H1 (cell line): ENCODE measurements around the gene POLR3A.

Experiments used
- GABPA ChIP-seq: IDR thresholded peaks from 2 replicates; pipeline ENCODE4 v1.6.1; 2011; ENCODE audit warnings: mild to moderate bottlenecking, low read length, moderate library complexity, borderline replicate concordance; ENCODE audit not compliant: insufficient read depth
- MAFK ChIP-seq: IDR thresholded peaks from 2 replicates; pipeline ENCODE4 v1.6.1; 2012; ENCODE audit warnings: low read depth, mild to moderate bottlenecking, improper control_type of control experiment, low read length
- POLR2A ChIP-seq, 2 experiments: IDR thresholded peaks; 1 replicate in 1 of 2; 2 replicates in 1 of 2; pipeline ENCODE4 v1.6.1; 2011; ENCODE audit warnings: low read depth in 2 of 2, low read length in 2 of 2, mild to moderate bottlenecking in 2 of 2; ENCODE audit errors: control extremely low read depth in 1 of 2
- POU5F1 ChIP-seq: IDR thresholded peaks from 2 replicates; pipeline ENCODE4 v1.6.1; 2011; ENCODE audit warnings: low read depth, mild to moderate bottlenecking, low read length, moderate library complexity
- RNF2 ChIP-seq: fragments of 200-900, 300-1000 bp; sonication (generic); IDR thresholded peaks from 2 replicates; pipeline ENCODE4 v1.7.1; 2016; ENCODE audit warnings: borderline replicate concordance, low read depth, mild to moderate bottlenecking, antibody characterized with exemption, low read length; ENCODE audit not compliant: poor library complexity, severe bottlenecking; ENCODE audit errors: missing control alignments
- ZNF274 ChIP-seq: IDR thresholded peaks from 2 replicates; pipeline ENCODE4 v1.7.0; 2012; ENCODE audit warnings: low read length, borderline replicate concordance; ENCODE audit errors: extremely low read depth
- TF ChIP-seq, protein P1 (sequence below), 3 experiments: IDR thresholded peaks; 1 replicate in 2 of 3; 2 replicates in 1 of 3; pipeline versions ENCODE4 v1.5.1 to v1.6.1; 2011; ENCODE audit warnings: low read length in 3 of 3, mild to moderate bottlenecking in 3 of 3, inconsistent platforms in 2 of 3, low read depth in 1 of 3, moderate library complexity in 1 of 3; ENCODE audit not compliant: insufficient read depth in 1 of 3; ENCODE audit errors: control extremely low read depth in 1 of 3
- TF ChIP-seq, protein P2 (sequence below): fragments of 300-600 bp; sonication (generic); IDR thresholded peaks from 2 replicates; pipeline ENCODE4 v1.7.1; 2012; ENCODE audit warnings: low read length, moderate library complexity, mild to moderate bottlenecking, inconsistent platforms; ENCODE audit not compliant: insufficient replicate concordance

DNA sequence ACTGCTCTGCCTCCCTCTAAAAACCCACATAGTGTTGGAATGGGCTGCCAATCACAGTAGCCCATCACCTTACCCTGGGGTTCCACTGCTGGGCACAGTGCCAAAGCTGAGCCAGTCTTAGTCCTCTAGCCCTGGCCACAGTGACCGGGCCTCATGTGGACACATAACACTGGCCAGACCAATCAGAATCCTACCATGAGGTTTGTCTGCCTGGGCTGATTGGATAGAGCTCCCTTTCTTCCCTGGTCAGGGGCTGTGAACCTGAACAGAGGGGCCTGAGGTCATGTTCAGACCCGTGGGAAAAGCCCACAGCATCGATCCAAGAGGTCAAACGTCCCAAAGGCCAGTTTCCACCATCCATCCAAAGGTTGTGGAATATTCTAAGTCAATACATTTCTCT lies 108.8 kb downstream of the POLR3A start:
- TF ChIP-seq POLR2A (IDR thresholded peaks at IDR 0.05; ENCODE audit: control extremely low read depth in 1 of 2, low read depth in 2 of 2, low read length in 2 of 2) (no peak), GABPA (no peak), RNF2 (no peak), MAFK (no peak), ZNF274 (no peak), POU5F1 (no peak)
- TF ChIP-seq, protein P1, sequence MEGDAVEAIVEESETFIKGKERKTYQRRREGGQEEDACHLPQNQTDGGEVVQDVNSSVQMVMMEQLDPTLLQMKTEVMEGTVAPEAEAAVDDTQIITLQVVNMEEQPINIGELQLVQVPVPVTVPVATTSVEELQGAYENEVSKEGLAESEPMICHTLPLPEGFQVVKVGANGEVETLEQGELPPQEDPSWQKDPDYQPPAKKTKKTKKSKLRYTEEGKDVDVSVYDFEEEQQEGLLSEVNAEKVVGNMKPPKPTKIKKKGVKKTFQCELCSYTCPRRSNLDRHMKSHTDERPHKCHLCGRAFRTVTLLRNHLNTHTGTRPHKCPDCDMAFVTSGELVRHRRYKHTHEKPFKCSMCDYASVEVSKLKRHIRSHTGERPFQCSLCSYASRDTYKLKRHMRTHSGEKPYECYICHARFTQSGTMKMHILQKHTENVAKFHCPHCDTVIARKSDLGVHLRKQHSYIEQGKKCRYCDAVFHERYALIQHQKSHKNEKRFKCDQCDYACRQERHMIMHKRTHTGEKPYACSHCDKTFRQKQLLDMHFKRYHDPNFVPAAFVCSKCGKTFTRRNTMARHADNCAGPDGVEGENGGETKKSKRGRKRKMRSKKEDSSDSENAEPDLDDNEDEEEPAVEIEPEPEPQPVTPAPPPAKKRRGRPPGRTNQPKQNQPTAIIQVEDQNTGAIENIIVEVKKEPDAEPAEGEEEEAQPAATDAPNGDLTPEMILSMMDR (IDR thresholded peaks at IDR 0.05; ENCODE audit: control extremely low read depth in 1 of 3, insufficient read depth in 1 of 3, low read depth in 1 of 3, low read length in 3 of 3) = no peak
- TF ChIP-seq, protein P2, sequence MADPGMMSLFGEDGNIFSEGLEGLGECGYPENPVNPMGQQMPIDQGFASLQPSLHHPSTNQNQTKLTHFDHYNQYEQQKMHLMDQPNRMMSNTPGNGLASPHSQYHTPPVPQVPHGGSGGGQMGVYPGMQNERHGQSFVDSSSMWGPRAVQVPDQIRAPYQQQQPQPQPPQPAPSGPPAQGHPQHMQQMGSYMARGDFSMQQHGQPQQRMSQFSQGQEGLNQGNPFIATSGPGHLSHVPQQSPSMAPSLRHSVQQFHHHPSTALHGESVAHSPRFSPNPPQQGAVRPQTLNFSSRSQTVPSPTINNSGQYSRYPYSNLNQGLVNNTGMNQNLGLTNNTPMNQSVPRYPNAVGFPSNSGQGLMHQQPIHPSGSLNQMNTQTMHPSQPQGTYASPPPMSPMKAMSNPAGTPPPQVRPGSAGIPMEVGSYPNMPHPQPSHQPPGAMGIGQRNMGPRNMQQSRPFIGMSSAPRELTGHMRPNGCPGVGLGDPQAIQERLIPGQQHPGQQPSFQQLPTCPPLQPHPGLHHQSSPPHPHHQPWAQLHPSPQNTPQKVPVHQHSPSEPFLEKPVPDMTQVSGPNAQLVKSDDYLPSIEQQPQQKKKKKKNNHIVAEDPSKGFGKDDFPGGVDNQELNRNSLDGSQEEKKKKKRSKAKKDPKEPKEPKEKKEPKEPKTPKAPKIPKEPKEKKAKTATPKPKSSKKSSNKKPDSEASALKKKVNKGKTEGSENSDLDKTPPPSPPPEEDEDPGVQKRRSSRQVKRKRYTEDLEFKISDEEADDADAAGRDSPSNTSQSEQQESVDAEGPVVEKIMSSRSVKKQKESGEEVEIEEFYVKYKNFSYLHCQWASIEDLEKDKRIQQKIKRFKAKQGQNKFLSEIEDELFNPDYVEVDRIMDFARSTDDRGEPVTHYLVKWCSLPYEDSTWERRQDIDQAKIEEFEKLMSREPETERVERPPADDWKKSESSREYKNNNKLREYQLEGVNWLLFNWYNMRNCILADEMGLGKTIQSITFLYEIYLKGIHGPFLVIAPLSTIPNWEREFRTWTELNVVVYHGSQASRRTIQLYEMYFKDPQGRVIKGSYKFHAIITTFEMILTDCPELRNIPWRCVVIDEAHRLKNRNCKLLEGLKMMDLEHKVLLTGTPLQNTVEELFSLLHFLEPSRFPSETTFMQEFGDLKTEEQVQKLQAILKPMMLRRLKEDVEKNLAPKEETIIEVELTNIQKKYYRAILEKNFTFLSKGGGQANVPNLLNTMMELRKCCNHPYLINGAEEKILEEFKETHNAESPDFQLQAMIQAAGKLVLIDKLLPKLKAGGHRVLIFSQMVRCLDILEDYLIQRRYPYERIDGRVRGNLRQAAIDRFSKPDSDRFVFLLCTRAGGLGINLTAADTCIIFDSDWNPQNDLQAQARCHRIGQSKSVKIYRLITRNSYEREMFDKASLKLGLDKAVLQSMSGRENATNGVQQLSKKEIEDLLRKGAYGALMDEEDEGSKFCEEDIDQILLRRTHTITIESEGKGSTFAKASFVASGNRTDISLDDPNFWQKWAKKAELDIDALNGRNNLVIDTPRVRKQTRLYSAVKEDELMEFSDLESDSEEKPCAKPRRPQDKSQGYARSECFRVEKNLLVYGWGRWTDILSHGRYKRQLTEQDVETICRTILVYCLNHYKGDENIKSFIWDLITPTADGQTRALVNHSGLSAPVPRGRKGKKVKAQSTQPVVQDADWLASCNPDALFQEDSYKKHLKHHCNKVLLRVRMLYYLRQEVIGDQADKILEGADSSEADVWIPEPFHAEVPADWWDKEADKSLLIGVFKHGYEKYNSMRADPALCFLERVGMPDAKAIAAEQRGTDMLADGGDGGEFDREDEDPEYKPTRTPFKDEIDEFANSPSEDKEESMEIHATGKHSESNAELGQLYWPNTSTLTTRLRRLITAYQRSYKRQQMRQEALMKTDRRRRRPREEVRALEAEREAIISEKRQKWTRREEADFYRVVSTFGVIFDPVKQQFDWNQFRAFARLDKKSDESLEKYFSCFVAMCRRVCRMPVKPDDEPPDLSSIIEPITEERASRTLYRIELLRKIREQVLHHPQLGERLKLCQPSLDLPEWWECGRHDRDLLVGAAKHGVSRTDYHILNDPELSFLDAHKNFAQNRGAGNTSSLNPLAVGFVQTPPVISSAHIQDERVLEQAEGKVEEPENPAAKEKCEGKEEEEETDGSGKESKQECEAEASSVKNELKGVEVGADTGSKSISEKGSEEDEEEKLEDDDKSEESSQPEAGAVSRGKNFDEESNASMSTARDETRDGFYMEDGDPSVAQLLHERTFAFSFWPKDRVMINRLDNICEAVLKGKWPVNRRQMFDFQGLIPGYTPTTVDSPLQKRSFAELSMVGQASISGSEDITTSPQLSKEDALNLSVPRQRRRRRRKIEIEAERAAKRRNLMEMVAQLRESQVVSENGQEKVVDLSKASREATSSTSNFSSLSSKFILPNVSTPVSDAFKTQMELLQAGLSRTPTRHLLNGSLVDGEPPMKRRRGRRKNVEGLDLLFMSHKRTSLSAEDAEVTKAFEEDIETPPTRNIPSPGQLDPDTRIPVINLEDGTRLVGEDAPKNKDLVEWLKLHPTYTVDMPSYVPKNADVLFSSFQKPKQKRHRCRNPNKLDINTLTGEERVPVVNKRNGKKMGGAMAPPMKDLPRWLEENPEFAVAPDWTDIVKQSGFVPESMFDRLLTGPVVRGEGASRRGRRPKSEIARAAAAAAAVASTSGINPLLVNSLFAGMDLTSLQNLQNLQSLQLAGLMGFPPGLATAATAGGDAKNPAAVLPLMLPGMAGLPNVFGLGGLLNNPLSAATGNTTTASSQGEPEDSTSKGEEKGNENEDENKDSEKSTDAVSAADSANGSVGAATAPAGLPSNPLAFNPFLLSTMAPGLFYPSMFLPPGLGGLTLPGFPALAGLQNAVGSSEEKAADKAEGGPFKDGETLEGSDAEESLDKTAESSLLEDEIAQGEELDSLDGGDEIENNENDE = no peak
